Ectodermal cell (in vitro differentiated cells): ENCODE measurements around the gene CCN2.
A peak's percentile ranks its signal among the peaks of the same experiment; 100 is the strongest.

Experiments
- H3K27ac ChIP-seq: 2 replicates; pipeline ENCODE4 v1.7.0; 2013; ENCODE audit warnings: mild to moderate bottlenecking, low read depth, low read length; ENCODE audit not compliant: insufficient read depth, poor library complexity, severe bottlenecking
- H3K27me3 ChIP-seq: 2 replicates; pipeline ENCODE4 v1.7.0; 2013; ENCODE audit warnings: mild to moderate bottlenecking, low read length; ENCODE audit not compliant: insufficient read depth, control insufficient read depth, poor library complexity, severe bottlenecking
- H3K36me3 ChIP-seq: one replicate; pipeline ENCODE4 v1.7.0; 2013; ENCODE audit warnings: low read length; ENCODE audit not compliant: control insufficient read depth, insufficient read depth
- H3K4me1 ChIP-seq: one replicate; pipeline ENCODE4 v1.7.0; 2013; ENCODE audit warnings: low read length; ENCODE audit not compliant: control insufficient read depth, insufficient read depth
- H3K4me3 ChIP-seq: 2 replicates; pipeline ENCODE4 v1.7.0; 2013; ENCODE audit warnings: low read depth, low read length, control low read depth; ENCODE audit not compliant: insufficient read depth
- H3K9me3 ChIP-seq: 2 replicates; pipeline ENCODE4 v1.7.0; 2013; ENCODE audit warnings: mild to moderate bottlenecking, low read length, moderate library complexity; ENCODE audit not compliant: control insufficient read depth
- WGBS, 2 experiments: methylation state at CpG; one replicate each; pipeline ENCODE4 v1.1.7; 2013; ENCODE audit warnings: missing lambda C conversion rate in 2 of 2; 5-methylcytosine and 5-hydroxymethylcytosine counted together

Gene CCN2

DNA sequence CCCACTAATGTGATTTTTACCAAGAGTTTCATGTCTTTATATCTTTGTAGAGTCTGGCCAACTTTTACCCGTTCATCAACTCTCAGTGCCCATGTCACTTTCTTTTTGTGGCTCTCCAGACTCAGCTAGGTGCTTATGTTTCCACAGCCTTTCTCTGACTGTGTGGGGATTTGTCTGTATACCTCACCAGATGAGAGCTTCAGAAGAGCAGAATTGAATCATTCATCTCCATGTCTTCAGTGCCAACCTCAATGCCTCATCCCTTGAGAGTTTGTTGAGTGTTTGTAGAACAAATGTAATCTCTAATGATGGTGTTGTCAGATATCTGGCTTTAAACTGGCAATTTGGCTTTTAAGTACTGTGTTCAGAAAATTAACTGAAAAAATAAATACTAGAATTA, 16.8 kb upstream of the CCN2 start:
- no peaks in the 10 kb centered on the region for H3K27me3 ChIP-seq
- no peaks in the 10 kb centered on the region for H3K36me3 ChIP-seq
- no peak overlapping the region for H3K4me3 ChIP-seq
- H3K9me3 ChIP-seq = no peaks in the 10 kb centered on the region
- WGBS, 2 experiments = 45 to 72% methylated on average over 1 of the region's 1 CpG
- H3K4me1 ChIP-seq = peaks cover 11% of the 10 kb centered on the region
- no peak overlapping the region for H3K27ac ChIP-seq

DNA sequence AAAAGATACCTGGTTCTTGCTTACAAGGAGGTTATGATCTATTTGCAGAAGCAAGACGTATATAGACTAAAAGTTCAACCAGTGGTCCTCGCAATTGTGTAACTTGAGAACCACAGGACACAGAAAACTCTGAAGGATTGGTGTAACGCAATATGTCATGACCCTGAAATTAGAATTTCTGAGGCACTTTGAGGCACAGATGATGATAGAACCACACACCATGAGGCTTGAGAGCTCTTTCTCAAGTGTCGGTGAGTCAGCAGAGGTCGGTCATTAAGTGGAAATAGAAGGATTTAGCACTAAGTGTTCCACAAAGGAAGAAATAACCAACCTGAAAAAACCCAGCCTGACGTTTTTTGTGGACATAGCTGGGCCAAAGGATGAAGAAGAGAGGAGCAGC, 15.3 kb upstream of the CCN2 start:
- H3K4me3 ChIP-seq = no peak overlapping the region
- H3K27me3 ChIP-seq = no peaks in the 10 kb centered on the region
- peaks cover 11% of the 10 kb centered on the region for H3K4me1 ChIP-seq
- H3K27ac ChIP-seq = no peak overlapping the region
- no peaks in the 10 kb centered on the region for H3K36me3 ChIP-seq
- 92 to 95% methylated on average over 6 of the region's 6 CpGs for WGBS, 2 experiments
- no peaks in the 10 kb centered on the region for H3K9me3 ChIP-seq

DNA sequence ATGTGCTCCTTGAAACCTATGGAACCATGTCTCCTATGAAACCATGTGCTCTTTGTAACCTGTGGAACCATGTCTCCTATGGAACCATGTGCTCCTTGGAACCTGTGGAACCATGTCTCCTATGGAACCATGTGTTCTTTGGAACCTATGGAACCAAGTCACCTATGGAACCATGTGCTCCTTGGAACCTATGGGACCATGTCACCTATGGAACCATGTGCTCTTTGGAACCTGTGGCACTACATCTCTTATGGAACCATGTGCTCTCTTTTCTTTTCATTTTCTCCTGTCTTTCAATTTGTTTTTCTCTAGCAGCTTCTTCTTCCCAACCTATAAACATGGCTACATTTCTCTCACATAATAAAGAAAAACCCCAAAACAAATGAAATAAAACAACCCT, 11.9 kb upstream of the CCN2 start:
- H3K9me3 ChIP-seq = no peaks in the 10 kb centered on the region
- H3K4me1 ChIP-seq = peaks cover 11% of the 10 kb centered on the region
- H3K27ac ChIP-seq = no peak overlapping the region
- no peaks in the 10 kb centered on the region for H3K36me3 ChIP-seq
- H3K27me3 ChIP-seq = no peaks in the 10 kb centered on the region
- H3K4me3 ChIP-seq = no peak overlapping the region

DNA sequence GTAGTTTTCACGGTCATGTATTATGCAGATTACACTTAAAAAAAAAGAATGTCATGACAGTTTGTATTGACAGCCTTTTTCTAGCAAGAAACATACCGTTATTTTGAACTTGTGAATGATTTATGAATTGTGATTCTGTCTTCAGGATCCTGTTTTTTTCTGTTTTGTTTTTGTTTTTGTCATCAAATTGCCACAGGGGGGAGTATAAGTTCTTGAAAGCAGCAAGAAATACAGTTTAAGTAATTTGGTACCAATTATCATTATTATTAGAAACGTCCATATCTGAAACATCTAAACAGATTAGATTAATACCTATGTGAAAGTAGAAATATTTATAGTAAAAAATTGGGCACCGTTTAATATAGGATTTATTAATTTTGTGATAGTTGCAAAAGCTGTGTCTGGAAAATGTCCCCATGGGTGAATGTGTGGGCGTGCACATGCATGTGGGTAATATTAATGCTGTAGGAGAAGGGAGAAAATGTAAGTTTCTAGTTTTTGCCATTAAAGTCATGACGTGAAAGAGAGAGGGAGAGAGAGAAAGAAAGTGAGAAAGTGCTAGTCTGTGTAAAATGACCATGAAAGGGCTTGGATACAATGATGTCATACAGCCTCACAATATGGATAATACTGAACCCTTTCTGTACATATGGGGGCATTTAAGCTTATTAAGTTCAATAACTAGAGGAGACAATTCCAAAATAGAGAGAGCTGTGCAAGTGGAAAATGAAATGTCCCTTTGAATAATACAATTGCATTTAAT, 9.4 kb upstream of the CCN2 start:
- H3K36me3 ChIP-seq = no peaks in the 10 kb centered on the region
- no peaks in the 10 kb centered on the region for H3K27me3 ChIP-seq
- H3K4me1 ChIP-seq = peaks cover 6% of the 10 kb centered on the region
- no peaks in the 10 kb centered on the region for H3K9me3 ChIP-seq
- H3K27ac ChIP-seq = no peak overlapping the region
- H3K4me3 ChIP-seq = no peak overlapping the region
- 90 to 95% methylated on average over 5 of the region's 6 CpGs for WGBS, 2 experiments

DNA sequence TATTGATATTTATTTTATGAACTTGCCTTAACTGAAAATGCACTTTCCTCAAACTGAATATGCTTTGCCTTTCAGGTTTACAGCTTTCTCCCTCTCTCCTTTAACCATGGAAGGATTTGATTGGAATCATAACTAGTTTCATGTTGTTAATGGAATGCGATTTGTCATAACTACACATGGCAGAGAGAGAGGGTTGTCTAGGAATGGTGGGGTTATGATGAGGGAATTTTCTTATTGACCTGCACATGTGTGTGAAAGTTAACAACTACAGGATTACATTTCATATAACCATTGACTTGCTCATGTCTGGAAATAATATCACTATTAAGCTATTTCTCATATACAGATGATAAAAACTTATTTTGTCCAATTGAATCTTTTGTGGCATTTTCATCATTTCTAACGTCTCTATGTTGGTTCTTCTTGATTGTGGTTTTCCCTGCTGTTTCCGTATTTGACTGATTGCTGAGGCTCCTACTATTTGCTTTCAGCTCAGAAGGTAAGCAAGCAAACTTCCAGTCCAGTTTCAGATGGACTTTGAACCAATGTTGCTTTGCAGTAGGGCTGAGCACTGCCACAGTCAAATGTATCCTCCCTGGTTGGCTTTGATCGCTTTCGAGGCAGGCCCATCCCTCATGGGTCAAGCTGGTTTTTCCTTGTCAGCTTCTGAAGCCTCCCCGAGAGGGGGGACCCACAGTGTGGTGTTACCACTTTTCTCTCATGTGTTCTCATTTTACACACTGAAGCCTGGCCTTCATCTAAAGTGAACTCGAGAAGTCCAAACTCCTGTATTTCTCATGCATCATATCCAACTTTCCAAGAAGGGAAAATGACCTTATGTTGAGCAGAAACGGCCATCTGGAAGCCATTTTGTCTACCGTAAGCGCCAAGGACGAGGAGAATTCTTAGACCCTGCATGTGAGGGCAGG, 7.6 kb upstream of the CCN2 start:
- no peak overlapping the region for H3K4me3 ChIP-seq

DNA sequence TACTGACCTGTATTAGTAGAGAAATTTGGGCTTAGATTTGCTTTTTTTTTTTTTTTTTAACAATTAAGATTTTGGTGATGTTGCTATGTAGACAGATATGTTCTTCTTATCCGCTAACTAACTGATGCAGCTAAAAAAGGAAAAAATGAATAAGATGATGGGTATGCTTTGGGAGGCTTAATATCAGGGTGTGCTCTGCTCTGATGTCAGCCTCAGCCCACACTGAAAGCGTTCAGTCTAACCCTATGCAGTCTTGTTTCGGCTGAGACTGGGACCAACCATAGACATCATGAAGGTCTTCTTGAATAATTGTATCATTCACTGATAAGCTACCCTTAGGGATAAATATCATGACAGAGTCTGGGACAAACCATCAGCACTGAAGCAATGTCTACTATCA, 6.9 kb upstream of the CCN2 start:
- Histone ChIP-seq H3K4me3 (no peak overlapping the region), H3K27ac (no peak overlapping the region), H3K9me3 (no peaks in the 10 kb centered on the region), H3K27me3 (no peaks in the 10 kb centered on the region), H3K4me1 (peaks cover 21% of the 10 kb centered on the region), H3K36me3 (no peaks in the 10 kb centered on the region)
- 95 to 96% methylated on average over 3 of the region's 3 CpGs for WGBS, 2 experiments

More for the DNA sequence above, 7.6 kb upstream of the CCN2 start:
- H3K9me3 ChIP-seq = no peaks in the 10 kb centered on the region
- H3K27ac ChIP-seq = no peak overlapping the region
- H3K36me3 ChIP-seq = no peaks in the 10 kb centered on the region
- H3K27me3 ChIP-seq = no peaks in the 10 kb centered on the region
- 90 to 93% methylated on average over 10 to 11 of the region's 11 CpGs for WGBS, 2 experiments
- peaks cover 21% of the 10 kb centered on the region for H3K4me1 ChIP-seq

DNA sequence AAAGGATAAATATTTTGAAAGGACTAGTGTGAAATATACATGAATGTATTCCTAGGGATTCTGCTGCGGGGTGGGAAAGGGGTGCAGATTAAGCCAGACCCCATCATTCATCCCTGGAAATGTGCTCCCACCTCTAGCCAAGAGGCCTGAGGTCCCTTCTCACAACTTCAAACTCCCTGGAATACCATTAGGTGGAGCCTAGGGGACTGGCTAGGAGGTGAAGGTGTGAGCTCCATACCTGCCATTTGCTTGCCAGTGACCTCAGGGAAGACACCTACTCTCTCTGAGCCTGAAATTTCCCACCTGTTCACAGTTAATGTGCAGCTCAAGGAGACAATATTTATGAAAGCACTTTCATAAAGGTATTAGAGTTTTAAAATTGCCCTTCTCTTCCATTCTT, 4.7 kb upstream of the CCN2 start:
- Histone ChIP-seq H3K9me3 (no peaks in the 10 kb centered on the region), H3K36me3 (no peaks in the 10 kb centered on the region), H3K27me3 (no peaks in the 10 kb centered on the region), H3K4me3 (no peak overlapping the region), H3K4me1 (peaks cover 37% of the 10 kb centered on the region), H3K27ac (no peak overlapping the region)
- WGBS, 2 experiments = 96 to 100% methylated on average over 1 of the region's 1 CpG

DNA sequence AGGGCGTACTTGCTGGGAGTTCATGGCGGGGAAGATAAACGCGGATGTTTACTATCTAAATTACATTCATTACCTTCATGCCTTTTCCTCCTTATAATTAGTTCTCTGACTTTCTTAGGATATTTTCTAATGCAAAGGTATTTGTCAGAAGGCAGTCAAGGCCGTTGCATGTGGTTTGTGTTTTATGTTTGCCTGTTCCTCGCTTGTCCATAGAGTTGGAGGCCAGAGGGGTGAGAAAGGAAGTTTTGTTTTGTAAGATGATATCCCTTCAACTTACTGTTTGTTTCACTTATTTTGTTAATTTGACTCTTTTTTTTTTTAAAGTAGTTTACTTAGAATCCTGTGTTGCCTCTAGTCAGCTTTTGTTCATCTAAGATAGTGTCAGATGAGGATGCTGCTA, 4.0 kb upstream of the CCN2 start:
- Histone ChIP-seq H3K4me1 (peaks cover 37% of the 10 kb centered on the region), H3K36me3 (no peaks in the 10 kb centered on the region), H3K9me3 (no peaks in the 10 kb centered on the region), H3K27me3 (no peaks in the 10 kb centered on the region), H3K27ac (no peak overlapping the region), H3K4me3 (no peak overlapping the region)
- 74 to 94% methylated on average over 4 of the region's 6 CpGs for WGBS, 2 experiments

DNA sequence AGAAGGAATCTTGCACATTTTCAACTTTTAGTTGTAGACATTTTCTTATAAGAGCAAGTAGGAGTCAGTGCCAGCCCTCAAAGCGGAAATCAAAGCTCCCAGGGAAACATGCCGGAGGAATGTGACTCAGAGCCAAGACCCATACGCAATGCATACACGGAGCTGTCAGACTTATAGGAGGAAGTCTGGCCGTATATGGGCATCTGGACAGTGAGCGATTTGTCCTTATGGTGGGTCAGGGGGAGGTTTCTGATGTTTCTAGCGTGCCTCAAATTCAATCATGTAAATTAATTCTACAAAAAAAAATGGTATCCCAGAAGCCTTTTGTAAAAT, 3.6 kb upstream of the CCN2 start:
- Histone ChIP-seq H3K4me3 (no peak overlapping the region), H3K4me1 (peaks cover 37% of the 10 kb centered on the region), H3K27me3 (no peaks in the 10 kb centered on the region), H3K27ac (peak overlapping the region; percentile 76), H3K36me3 (peaks cover 4% of the 10 kb centered on the region), H3K9me3 (no peaks in the 10 kb centered on the region)
- WGBS, 2 experiments = 73 to 82% methylated on average over 5 to 7 of the region's 7 CpGs

DNA sequence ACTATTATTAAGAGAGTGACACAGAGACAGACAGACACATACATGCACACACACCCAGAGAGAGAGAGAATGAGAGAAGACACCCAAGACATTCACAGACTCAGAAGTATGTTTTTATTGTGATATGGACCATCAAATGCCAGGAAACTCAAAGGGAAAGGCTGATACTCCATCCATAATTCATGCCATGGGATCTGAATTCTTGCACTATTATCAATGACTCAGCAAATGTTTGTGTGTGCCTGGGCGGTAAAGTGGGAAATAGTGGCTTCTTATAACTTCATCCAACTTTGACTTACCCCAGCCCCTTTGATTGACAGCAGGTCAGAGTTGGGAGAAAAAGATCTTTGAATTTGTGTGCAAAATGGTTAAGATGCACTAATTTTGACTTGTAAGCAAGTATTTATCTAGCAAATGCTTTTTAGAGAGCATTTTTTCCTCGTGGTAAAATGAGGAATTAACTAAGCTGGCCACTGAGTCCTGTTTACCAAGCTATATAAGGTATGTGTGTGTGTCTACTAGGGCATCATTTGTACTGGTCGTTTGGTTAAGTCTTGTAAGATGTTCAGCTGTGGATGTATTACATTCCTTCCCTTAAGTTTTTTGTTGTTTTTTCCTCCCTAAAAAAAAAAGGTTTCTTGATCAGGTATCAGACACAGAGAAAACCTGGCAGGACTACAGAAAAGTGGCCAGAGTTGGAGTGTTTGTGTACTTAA, 3.0 kb upstream of the CCN2 start:
- Histone ChIP-seq H3K27ac (peak overlapping the region; percentile 76), H3K4me1 (peaks cover 37% of the 10 kb centered on the region), H3K9me3 (no peaks in the 10 kb centered on the region), H3K27me3 (no peaks in the 10 kb centered on the region), H3K36me3 (peaks cover 9% of the 10 kb centered on the region), H3K4me3 (no peak overlapping the region)
- 67 to 78% methylated on average over 3 of the region's 3 CpGs for WGBS, 2 experiments
